T-helper 1 cell treated with Interleukin-12 subunit alpha and Interleukin-12 subunit beta and Interleukin-4 antibody, amounts not matched to agents 30 μg/mL and 1 μg/mL, for 36 hours (primary cell): ENCODE data around the gene SMAD3.

Source experiments
- H3K27ac Mint-ChIP-seq: one replicate; pipeline ENCODE4 v1.8.0; 2021; ENCODE audit warnings: mild to moderate bottlenecking, mixed read lengths
- H3K27me3 Mint-ChIP-seq: one replicate; pipeline ENCODE4 v1.8.0; 2021; ENCODE audit warnings: low read depth, mixed read lengths
- H3K36me3 Mint-ChIP-seq: one replicate; pipeline ENCODE4 v1.8.0; 2021; ENCODE audit warnings: low read depth, mixed read lengths
- H3K4me1 Mint-ChIP-seq: one replicate; pipeline ENCODE4 v1.8.0; 2021; ENCODE audit warnings: low read depth, mixed read lengths
- H3K4me3 Mint-ChIP-seq: one replicate; pipeline ENCODE4 v1.8.0; 2021; ENCODE audit warnings: mild to moderate bottlenecking, moderate library complexity, mixed read lengths
- H3K9me3 Mint-ChIP-seq: one replicate; pipeline ENCODE4 v1.8.0; 2021; ENCODE audit warnings: mixed read lengths

Gene SMAD3

DNA sequence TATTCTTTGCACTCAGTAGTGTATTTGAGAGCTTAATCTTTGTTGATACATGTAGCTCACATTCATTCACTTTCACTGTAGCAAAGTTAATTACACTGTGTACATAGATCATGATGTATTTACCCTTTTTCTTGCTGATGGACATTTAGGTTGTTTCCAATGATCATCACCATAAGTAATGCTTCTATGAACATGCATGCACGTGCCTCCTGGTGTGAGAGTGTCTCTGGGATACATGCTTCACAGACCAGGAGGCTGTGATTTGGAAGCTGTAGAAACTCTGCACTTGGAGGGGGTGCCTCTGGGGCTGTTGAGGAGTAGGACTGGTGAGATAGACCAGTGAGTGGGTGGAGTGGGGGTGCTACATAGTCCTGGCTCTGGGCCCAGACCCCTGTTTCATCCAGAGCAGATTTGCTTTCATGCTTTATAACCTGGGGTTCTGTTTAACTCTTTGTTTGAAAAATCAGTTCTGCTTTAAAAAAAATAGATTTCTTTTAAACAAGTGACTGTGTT lies 18.2 kb upstream of the SMAD3 start:
- no peak overlapping the region for H3K27ac Mint-ChIP-seq
- no peak overlapping the region for H3K4me3 Mint-ChIP-seq
- no peaks in the 10 kb centered on the region for H3K9me3 Mint-ChIP-seq
- H3K36me3 Mint-ChIP-seq = no peaks in the 10 kb centered on the region
- H3K27me3 Mint-ChIP-seq = no peaks in the 10 kb centered on the region
- H3K4me1 Mint-ChIP-seq = peaks cover 25% of the 10 kb centered on the region

- Mint-ChIP-seq H3K4me3 (no peak overlapping the region), H3K27me3 (no peaks in the 10 kb centered on the region), H3K27ac (no peak overlapping the region), H3K36me3 (no peaks in the 10 kb centered on the region), H3K4me1 (peaks cover 18% of the 10 kb centered on the region), H3K9me3 (no peaks in the 10 kb centered on the region)
Observed at GRCh38 chr15:67048281-67049279, 16.8 kb upstream of the SMAD3 start.

DNA sequence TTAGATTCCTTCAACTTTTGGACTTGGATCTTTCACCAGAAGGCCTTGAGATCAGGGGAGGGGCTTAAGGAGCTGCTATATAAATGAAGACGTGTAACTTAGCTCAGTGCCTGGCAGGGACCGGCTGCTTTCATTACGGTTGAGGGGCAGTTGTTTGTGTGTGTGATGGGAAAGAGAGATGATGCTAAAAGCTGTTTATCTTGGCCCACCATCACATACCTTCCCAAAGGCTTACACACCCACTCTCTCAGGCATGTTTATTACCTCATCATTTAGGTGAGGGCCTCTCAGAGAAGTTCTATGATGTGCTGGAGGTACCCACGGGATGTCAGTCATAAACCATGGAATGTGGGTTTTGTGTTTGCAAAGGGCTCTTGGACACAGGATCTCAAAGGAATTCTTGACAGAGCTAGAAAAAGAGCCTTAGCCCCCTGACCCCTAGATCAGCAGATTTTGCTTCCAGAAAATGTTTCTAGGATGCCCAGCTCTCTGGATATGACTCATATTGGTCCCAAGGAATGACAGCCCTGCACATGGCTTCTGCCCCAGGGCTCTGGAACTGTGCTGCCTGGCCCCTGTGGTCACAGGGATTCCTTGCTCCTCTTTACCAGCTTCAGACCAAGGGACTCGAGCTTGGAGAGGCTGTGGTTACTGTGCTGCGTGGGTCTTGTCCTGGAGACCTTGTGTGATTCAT lies 15.9 kb upstream of the SMAD3 start:
- Mint-ChIP-seq H3K27ac (no peak overlapping the region), H3K9me3 (no peaks in the 10 kb centered on the region), H3K4me1 (peaks cover 20% of the 10 kb centered on the region), H3K36me3 (no peaks in the 10 kb centered on the region), H3K27me3 (no peaks in the 10 kb centered on the region), H3K4me3 (no peak overlapping the region)

GRCh38 chr15:67050062-67050461 lies 15.3 kb upstream of the SMAD3 start:
- no peaks in the 10 kb centered on the region for H3K27me3 Mint-ChIP-seq
- no peaks in the 10 kb centered on the region for H3K9me3 Mint-ChIP-seq
- H3K4me1 Mint-ChIP-seq = peaks cover 22% of the 10 kb centered on the region
- H3K36me3 Mint-ChIP-seq = no peaks in the 10 kb centered on the region
- no peak overlapping the region for H3K4me3 Mint-ChIP-seq
- H3K27ac Mint-ChIP-seq = no peak overlapping the region

- no peaks in the 10 kb centered on the region for H3K9me3 Mint-ChIP-seq
- H3K36me3 Mint-ChIP-seq = no peaks in the 10 kb centered on the region
- no peak overlapping the region for H3K27ac Mint-ChIP-seq
- no peak overlapping the region for H3K4me3 Mint-ChIP-seq
- H3K27me3 Mint-ChIP-seq = no peaks in the 10 kb centered on the region
- H3K4me1 Mint-ChIP-seq = peaks cover 23% of the 10 kb centered on the region
Observed at GRCh38 chr15:67050522-67051087, 14.8 kb upstream of the SMAD3 start.

- Mint-ChIP-seq H3K9me3 (no peaks in the 10 kb centered on the region), H3K27me3 (no peaks in the 10 kb centered on the region), H3K36me3 (no peaks in the 10 kb centered on the region), H3K4me3 (no peak overlapping the region), H3K27ac (no peak overlapping the region), H3K4me1 (peaks cover 26% of the 10 kb centered on the region)
Observed at GRCh38 chr15:67051088-67052045, 14.0 kb upstream of the SMAD3 start.

DNA sequence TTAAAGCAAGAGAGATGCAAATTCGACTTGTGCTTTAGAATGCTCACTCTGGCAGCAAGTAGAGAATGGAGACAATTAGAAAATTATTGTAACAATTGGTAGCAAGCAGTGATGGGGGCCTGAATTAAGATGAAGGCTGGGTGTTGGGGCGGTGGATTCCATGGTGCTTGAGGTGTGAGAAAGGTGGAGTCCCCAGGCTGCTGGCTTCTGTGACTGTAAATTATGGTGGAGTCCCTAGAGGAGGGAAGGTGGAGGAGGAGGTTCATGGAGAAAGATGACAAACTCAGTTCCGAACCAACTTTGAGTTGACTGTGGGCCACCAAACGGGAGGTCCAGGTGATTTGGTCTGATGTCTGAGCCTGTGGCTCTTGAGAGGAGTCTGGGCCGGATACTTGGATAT lies 10.7 kb upstream of the SMAD3 start:
- no peak overlapping the region for H3K4me3 Mint-ChIP-seq
- no peaks in the 10 kb centered on the region for H3K9me3 Mint-ChIP-seq
- H3K27ac Mint-ChIP-seq = no peak overlapping the region
- no peaks in the 10 kb centered on the region for H3K27me3 Mint-ChIP-seq
- H3K36me3 Mint-ChIP-seq = no peaks in the 10 kb centered on the region
- peaks cover 23% of the 10 kb centered on the region for H3K4me1 Mint-ChIP-seq

GRCh38 chr15:67059127-67059553 lies 6.3 kb upstream of the SMAD3 start:
- Mint-ChIP-seq H3K4me1 (peaks cover 26% of the 10 kb centered on the region), H3K27me3 (peaks cover 15% of the 10 kb centered on the region), H3K9me3 (no peaks in the 10 kb centered on the region), H3K27ac (no peak overlapping the region), H3K4me3 (no peak overlapping the region), H3K36me3 (no peaks in the 10 kb centered on the region)

DNA sequence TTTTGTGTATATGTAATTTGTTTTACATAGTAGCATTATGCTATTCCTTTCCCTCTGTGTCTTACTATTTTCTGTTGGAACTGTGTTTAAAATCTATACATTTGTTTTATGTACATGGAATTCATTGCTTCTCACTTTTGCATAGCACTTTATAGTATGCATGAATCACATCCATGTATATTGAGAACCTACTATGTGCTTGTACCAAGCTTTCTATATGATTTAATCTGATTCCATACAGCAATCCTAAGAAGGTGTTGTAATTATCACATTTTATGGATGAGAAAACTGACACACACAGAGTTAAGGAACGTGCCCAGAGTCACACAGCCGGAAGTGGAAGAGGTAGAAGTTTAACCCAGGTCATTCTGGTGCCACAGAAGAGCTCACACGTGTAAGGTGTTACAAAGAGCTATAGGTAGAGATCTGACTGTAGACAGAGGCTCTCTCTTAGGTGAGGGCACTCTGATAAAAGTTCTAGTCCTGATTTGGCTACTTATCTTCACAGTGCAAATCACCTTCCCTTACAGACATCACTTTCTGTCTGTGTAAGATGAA lies 3.5 kb upstream of the SMAD3 start:
- no peaks in the 10 kb centered on the region for H3K9me3 Mint-ChIP-seq
- peaks cover 19% of the 10 kb centered on the region for H3K27me3 Mint-ChIP-seq
- H3K27ac Mint-ChIP-seq = no peak overlapping the region
- no peak overlapping the region for H3K4me3 Mint-ChIP-seq
- peaks cover 4% of the 10 kb centered on the region for H3K36me3 Mint-ChIP-seq
- H3K4me1 Mint-ChIP-seq = peaks cover 24% of the 10 kb centered on the region

DNA sequence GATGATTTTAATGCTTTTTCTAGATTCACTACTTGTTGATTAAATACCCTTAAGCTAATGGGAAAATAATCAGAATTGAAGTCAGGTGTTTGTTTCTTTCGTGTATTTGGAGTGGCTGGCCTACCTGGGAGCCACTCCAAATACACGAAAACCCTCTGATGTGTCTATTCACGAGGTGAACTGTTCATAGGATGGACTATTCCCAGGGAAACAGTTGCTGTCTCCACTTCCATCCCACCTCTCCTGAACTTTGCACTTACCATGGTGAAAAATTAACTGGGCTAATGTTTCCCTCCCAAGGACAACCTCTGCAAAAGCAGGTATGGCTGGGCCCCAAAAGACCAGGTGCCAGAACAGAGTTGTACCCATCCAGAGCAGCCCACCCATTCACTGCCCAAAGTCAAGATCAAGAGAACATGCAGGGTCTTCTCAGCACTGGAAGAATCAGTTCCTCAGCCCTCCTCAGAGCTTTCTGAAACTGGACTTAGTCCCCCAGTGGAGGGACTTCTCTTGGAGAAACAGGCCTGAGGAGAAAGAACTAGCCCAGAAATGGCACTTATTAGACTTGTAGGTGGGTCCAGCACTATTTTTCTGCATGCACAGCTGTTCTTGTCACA lies 2.9 kb upstream of the SMAD3 start:
- no peaks in the 10 kb centered on the region for H3K9me3 Mint-ChIP-seq
- H3K36me3 Mint-ChIP-seq = peaks cover 10% of the 10 kb centered on the region
- no peak overlapping the region for H3K27ac Mint-ChIP-seq
- peaks cover 19% of the 10 kb centered on the region for H3K27me3 Mint-ChIP-seq
- peaks cover 26% of the 10 kb centered on the region for H3K4me1 Mint-ChIP-seq
- no peak overlapping the region for H3K4me3 Mint-ChIP-seq

- H3K27me3 Mint-ChIP-seq = peaks cover 19% of the 10 kb centered on the region
- H3K36me3 Mint-ChIP-seq = peaks cover 24% of the 10 kb centered on the region
- H3K27ac Mint-ChIP-seq = peak overlapping the region; percentile 85
Observed at GRCh38 chr15:67063689-67064606, 1.5 kb upstream of the SMAD3 start.

More at GRCh38 chr15:67063689-67064606, 1.5 kb upstream of the SMAD3 start:
- peak overlapping the region; percentile 82 for H3K4me3 Mint-ChIP-seq
- peaks cover 38% of the 10 kb centered on the region for H3K4me1 Mint-ChIP-seq
- no peaks in the 10 kb centered on the region for H3K9me3 Mint-ChIP-seq
